ENCODE results near the gene MESP1. TPM values are rescaled to one million over a fixed set of nuclear protein-coding genes. Genes with fewer than 3 reads are reported as not detected.

The MESP1 gene
- total and polyA plus RNA-seq, 2 of the 4 experiments (the other 2 are of a cell fraction) = under 0.01 to 0.10 TPM

- Histone ChIP-seq H3K23ac (ENCODE audit: low read depth, low read length) (no peak overlapping the region), H4K8ac (ENCODE audit: low read depth in 2 of 2, low read length in 2 of 2) (no peak overlapping the region), H3K56ac (ENCODE audit: extremely low read depth, insufficient read depth, low read length) (no peak overlapping the region), H3K27me3 (ENCODE audit: control insufficient read depth, insufficient read depth, low read length) (peaks cover 45% of the 10 kb centered on the region), H2BK15ac (ENCODE audit: low read depth, low read length) (no peak overlapping the region), H3K79me1 (ENCODE audit: low read depth in 1 of 2, low read length in 2 of 2) (no peaks in the 10 kb centered on the region), H3K9ac (ENCODE audit: low read depth, low read length) (no peak overlapping the region), H3K18ac (ENCODE audit: low read depth, low read length) (no peak overlapping the region), H3K36me3 (ENCODE audit: control insufficient read depth, insufficient read depth, low read length) (no peaks in the 10 kb centered on the region), H4K20me1 (ENCODE audit: insufficient read depth, low read length) (no peaks in the 10 kb centered on the region), H3K4me2 (ENCODE audit: low read depth, low read length) (no peak overlapping the region), H4K5ac (ENCODE audit: low read depth, low read length) (no peak overlapping the region), H2BK5ac (ENCODE audit: low read depth, low read length, poor library complexity, severe bottlenecking) (no peak overlapping the region), H2BK120ac (ENCODE audit: low read depth, low read length) (no peak overlapping the region), H3K9me1 (ENCODE audit: insufficient read depth, low read length) (no peaks in the 10 kb centered on the region), H4K91ac (ENCODE audit: insufficient read depth, low read depth, low read length) (no peak overlapping the region), H3K4me1 (ENCODE audit: control insufficient read depth, insufficient read depth, low read length) (no peaks in the 10 kb centered on the region), H2AFZ (replicated peaks; ENCODE audit: low read length, poor library complexity) (peak overlapping the region; percentile 37), H2BK20ac (ENCODE audit: low read depth, low read length) (no peak overlapping the region), H3K14ac (replicated peaks; ENCODE audit: low read depth, low read length) (no peak overlapping the region), H3K4me3 (ENCODE audit: insufficient read depth, low read depth, low read length) (no peak overlapping the region), H2AK9ac (replicated peaks; ENCODE audit: low read depth, low read length, poor library complexity) (peak overlapping the region; percentile 45), H2AK5ac (ENCODE audit: low read depth, low read length) (no peak overlapping the region), H3K4ac (ENCODE audit: low read depth, low read length) (no peak overlapping the region), H3K9me3 (ENCODE audit: control insufficient read depth, insufficient read depth, low read length) (no peaks in the 10 kb centered on the region), H3K27ac (ENCODE audit: insufficient read depth, low read length) (no peak overlapping the region)
- ChIA-PET CTCF (no interaction called here), POLR2A (ENCODE audit: unreplicated experiment) (no interaction called here)
- dilution Hi-C loops (cut with HindIII; ENCODE audit: low sequenced_read_pairs, unreplicated experiment) = no loop called here
- no peak for DNase-seq
- no TSS peak for BruUV-seq (replicated peaks)
- TF ChIP-seq MXI1 (IDR thresholded peaks at IDR 0.05; ENCODE audit: borderline replicate concordance, low read depth, low read length) (no peak), RAD21 (IDR thresholded peaks at IDR 0.05; ENCODE audit: low read length) (no peak), ELK1 (IDR thresholded peaks at IDR 0.05; ENCODE audit: borderline replicate concordance, low read depth, low read length) (no peak), SMC3 (IDR thresholded peaks at IDR 0.05; ENCODE audit: low read depth, low read length) (no peak), NFE2L2 (IDR thresholded peaks at IDR 0.05; ENCODE audit: low read depth, low read length) (no peak), MAZ (IDR thresholded peaks at IDR 0.05; ENCODE audit: borderline replicate concordance, low read depth, low read length) (no peak), CEBPB (IDR thresholded peaks at IDR 0.05; ENCODE audit: low read depth, low read length) (no peak), MAFK (IDR thresholded peaks at IDR 0.05; ENCODE audit: low read depth, low read length) (no peak), RFX5 (IDR thresholded peaks at IDR 0.05; ENCODE audit: low read depth, low read length) (no peak), POLR2A (IDR thresholded peaks at IDR 0.05; ENCODE audit: low read depth, low read length) (no peak), FOS (IDR thresholded peaks at IDR 0.05; ENCODE audit: low read depth, low read length) (no peak)
- intact Hi-C loops (cut with micrococcal nuclease) = no loop called here
- WGBS, 2 experiments (ENCODE audit: extremely low coverage in 2 of 2, insufficient read length in 1 of 2) = 58% methylated on average over 9 of the region's 28 CpGs; no CpG with 5 or more reads in 1 of the 2 experiments
- in situ Hi-C loops (cut with MboI; ENCODE audit: low sequenced_read_pairs) = no loop called here
- no peak for ATAC-seq (ENCODE audit: low read depth)
Observed at GRCh38 chr15:89747708-89748682, 3.1 kb downstream of the MESP1 start.
